GM19035 (cell line): ENCODE results near the gene WDR5B.
"Not testable (repeated sequence)": the region's sequence is repeated elsewhere in the genome, so short reads cannot be mapped to it uniquely, and the experiment has no call there.

Source experiments
- ATAC-seq: cut with Tn5 transposase; IDR thresholded peaks from one replicate; pipeline ENCODE4 v1.9.1; 2021; ENCODE audit not compliant: unreplicated experiment

Gene WDR5B

DNA sequence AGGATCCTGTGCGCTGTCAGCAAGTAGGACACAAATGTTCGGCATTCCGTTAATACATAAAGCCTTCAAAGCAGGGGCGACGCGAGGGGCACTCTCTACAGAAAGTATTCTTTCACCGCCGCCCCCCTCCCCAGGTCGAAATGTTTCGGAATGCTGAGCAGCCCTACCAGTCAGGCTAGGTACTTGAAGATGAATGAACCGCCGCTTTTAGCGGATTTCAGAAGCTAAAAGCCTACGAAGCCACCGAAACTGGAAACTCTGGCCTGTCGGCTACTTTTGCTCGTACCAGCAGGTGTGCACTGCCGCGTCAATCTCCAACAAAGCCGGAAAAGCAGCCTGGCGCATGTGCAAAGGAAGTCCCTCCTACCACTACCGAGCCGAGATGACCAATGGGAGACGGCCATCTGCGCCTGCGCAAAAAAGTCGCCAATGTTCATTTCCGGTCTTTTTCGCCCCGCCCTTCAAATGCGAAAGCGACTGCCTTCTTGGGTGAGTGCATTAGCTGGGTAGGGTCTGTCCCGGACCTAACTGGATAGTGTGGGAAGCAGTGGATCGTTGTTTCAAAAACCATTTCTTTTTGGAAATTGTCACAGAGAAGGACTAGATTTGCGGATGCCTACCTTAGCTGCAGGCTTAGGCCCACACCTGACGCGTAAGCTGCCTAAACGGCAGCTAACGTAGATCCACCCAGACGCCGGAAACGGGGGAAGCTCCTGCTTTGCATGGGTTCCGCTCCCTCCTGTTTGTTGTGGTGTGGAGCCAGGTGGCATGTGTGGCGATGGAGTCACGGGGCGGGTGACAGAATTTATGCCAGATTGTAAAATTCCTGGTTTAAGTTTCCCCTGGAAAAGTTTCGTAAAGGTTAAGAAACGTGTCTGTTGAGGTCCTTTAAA is at the start of gene WDR5B:
Gene WDR5B, minus strand, starts transcription at position 301 of the 893 bp plus-strand sequence. CDS start 534 bp downstream, outside the sequence.
- ATAC-seq, result peak; percentile 86

- no peak for ATAC-seq
Measured at GRCh38 chr3:122464659-122465058, 48.8 kb upstream of the WDR5B start.

DNA sequence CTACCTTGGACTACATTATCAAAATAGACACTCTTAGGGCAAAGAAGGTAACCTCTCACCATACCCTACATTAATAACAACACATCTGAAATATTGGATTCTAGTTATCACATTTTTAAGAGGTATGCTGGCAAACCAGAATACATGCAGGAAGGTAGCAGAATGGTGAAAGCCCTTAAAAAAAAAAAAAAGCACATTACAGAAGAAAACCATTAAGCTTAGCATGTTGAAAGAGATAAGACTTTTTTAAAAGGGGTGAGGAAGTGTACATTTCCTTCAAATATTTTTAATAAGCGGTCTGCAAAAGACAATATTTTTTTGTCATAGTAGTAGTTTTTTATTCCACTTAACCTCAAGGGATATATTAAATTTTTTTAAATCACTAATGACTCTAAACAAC is 46.5 kb upstream of the WDR5B start:
- no peak for ATAC-seq

GRCh38 chr3:122461806-122462205 is 45.9 kb upstream of the WDR5B start:
- ATAC-seq, result no peak

GRCh38 chr3:122458992-122459391 is 43.1 kb upstream of the WDR5B start:
- ATAC-seq, result no peak

DNA sequence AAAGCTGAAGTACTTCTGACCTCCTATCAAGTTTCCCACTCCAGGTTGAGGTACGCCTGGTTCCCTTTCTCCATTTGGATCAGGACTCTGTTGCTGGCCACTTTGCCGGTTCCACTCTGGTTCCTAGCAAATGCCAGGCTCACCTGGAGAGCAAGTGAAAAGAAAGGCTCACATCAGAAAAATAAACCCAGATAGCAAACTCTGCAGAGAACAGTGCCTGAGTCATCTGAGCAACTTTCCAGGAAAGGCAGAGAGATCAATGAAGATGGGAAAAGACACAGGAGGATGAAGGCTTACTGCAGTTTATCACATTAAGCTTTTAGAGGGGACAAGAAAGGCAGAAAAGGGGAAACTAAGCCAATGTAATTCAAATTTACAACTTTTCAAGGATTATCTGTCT is 41.8 kb upstream of the WDR5B start:
- no peak for ATAC-seq

- no peak for ATAC-seq
Measured at GRCh38 chr3:122456074-122456473, 40.2 kb upstream of the WDR5B start.

DNA sequence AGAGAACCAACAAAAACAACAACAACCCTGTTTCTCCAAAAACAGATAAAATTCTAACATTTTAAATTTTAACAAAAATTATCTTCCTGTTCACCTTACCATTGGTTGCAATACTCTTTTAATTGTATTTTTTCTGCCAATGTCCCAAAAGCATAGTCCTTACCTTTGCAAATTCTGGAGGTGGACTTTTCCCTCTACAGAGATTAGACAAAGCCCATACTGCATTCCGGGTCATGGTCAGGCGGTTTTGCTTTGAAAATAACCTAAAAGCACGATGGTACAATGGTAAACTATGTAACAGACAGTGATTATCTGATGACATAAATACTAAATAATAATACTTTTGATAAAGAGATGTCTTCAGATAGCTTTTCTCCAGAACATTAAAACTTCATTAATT is 35.5 kb upstream of the WDR5B start:
- no peak for ATAC-seq

GRCh38 chr3:122448218-122448617 is 32.4 kb upstream of the WDR5B start:
- ATAC-seq, result not testable (repeated sequence)

DNA sequence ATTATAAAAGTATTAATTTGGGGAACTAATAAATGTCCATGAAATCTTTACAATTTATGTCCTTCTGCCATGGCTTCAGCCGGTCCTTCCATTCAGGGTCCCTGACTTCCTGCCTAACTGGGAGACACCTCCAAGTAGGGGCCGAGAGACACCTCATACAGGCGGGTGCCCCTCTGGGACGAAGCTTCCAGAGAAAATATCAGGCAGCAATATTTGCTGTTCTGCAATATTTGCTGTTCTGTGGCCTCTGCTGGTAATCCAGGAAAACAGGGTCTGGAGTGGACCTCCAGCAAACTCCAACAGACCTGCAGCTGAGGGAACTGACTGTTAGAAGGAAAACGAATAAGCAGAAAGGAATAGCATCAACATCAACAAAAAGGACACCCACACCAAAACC is 28.6 kb upstream of the WDR5B start:
- ATAC-seq, result not testable (repeated sequence)

DNA sequence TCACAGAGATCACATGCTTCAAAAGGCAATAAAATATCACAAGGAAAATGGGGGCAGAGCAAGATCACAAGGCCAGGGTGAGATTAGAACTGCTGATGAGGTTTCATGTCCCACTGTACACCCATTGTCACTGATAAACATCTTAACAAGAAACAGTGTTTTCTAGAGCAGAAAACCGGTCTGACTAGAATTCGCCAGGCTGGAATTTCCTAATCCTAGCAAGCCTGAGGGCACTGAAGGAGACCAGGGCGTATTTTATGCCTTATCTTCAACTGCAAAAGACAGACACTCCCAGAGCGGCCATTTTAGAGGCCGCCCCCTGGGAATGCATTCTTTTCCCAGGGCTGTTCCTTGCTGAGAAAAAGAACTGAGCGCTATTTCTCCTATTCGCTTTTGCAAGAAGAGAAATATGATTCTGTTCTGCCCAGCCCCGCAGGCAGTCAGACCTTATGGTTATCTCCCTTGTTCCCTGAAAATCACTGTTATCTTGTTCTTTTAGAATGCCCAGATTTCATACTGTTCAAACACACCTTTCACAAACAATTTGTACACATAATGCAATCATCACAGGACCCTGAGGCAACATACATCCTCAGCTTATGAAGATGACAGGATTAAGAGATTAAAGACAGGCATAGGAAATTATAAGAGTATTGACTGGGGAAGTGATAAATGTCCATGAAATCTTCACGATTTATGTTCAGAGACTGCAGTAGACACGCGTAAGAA is 28.1 kb upstream of the WDR5B start:
- not testable (repeated sequence) for ATAC-seq

- ATAC-seq, result no peak
Measured at GRCh38 chr3:122443090-122443489, 27.2 kb upstream of the WDR5B start.

DNA sequence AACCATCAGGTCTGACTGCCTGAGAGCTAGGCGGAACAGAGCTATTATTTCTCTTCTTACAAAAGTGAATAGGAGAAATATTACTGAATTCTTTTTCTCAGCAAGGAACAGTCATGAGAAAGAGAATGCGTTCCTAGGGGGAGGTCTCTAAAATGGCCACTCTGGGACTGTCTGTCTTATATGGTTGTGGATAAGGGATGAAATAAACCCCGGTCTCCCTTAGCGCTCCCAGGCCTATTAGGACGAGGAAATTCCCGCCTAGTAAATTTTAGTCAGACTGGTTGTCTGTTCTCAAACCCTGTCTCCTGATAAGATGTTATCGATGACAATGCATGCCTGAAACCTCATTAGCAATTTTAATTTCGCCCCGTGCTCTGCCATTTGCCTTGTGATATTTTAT is 20.1 kb upstream of the WDR5B start:
- no peak for ATAC-seq

- no peak for ATAC-seq
Measured at GRCh38 chr3:122430371-122430770, 14.5 kb upstream of the WDR5B start.

- ATAC-seq, result no peak
Measured at GRCh38 chr3:122427857-122428471, 12.1 kb upstream of the WDR5B start.

GRCh38 chr3:122421836-122422235 is 6.0 kb upstream of the WDR5B start:
- no peak for ATAC-seq

- no peak for ATAC-seq
Measured at GRCh38 chr3:122421101-122421500, 5.2 kb upstream of the WDR5B start.

GRCh38 chr3:122416966-122417365 is 1.1 kb upstream of the WDR5B start:
- ATAC-seq, result no peak

DNA sequence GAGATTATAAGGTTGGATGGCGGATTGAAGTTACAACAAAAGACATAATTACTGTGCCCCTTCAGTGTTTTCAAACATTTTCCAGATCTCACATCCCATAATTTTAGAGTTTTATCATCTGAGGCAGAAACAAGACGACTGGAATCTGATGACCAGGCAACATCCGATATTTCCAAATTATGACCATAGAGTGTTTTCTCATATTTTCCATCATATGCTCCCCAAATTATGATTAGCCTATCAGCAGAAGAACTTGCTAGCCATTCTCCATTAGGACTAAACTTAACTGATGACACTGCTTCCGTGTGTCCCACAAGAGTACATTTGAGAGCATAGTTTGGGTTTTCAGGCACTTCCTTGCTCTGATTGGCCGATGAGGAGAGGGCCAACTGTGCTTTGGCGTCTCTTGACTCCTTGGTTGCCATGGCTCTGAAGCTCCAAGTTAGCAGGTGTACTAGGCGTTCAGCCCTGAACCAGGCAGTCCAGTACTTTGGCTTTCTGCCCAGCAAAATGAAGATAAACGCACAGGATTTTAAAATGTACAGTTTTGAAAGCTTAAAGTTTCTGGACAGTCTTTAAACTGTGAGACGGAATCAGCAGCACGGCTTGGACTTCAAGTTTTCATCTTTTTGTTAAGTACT is 638 bp downstream of the WDR5B start:
- peak; percentile 47 for ATAC-seq

DNA sequence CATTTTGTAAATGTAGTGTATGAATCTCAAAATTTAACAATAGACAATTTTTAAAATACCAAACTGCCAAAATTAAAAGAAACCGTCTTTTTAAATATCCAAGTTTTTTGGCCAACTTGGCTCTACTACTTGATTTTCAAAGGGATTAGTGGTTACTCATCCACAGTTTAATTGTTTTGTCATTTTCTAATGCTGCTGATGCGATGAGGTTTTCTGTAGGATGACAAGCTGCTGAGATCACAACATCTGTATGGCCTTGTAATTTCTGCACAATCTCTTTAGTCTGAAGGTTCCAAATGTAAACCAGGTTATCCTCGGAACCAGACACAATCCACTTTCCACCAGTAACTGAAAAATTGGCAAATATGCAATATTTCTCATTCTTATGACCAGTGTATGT is 1.5 kb downstream of the WDR5B start:
- no peak for ATAC-seq

DNA sequence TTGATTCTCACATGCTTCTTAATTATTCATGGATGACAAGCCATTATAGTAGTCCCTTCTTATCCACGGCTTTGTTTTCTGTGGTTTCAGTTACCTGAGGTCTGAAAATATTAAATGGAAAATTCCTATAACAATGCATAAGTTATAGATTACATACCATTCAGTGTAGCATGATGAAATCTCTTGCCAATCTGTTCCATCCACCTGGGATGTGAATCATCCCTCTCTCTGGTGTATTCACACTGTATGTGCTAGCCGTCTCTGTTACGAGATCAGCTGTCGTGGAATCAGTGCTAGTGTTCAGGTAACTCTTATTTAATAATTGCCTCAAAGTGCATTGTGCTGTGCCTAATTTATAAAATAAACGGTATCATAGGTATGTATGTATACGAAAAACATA is 5.2 kb downstream of the WDR5B start:
- ATAC-seq, result no peak
